Caco-2 (cell line): Measurements from ENCODE around the gene FARP1. TPM values are rescaled to one million over a fixed set of nuclear protein-coding genes. Genes with fewer than 3 reads are reported as not detected.

ENCODE experiments used
- BruUV-seq: library from RNA; stranded (reverse); fragments of 400-500 nt; replicated peaks from 2 replicates; lab custom pipeline; 2021; lab: Mats Ljungman, UMichigan
- CTCF ChIA-PET: fragments of 300-600 bp; sonication (Branson Sonifier 250); formaldehyde crosslinking; loops from one replicate; lab custom pipeline; 2022; ENCODE audit warnings: antibody characterized with exemption; lab: Charles Lee
- POLR2A ChIA-PET: fragments of 300-600 bp; sonication (Branson Sonifier 250); formaldehyde crosslinking; loops from one replicate; lab custom pipeline; 2022; ENCODE audit warnings: antibody characterized with exemption; lab: Charles Lee
- DNase-seq, 2 experiments: peaks; one replicate each; pipeline versions ENCODE4 v3.0.0 to v3.0.0-alpha.2; 2020 to 2022
- H3K27me3 ChIP-seq: replicated peaks from 2 replicates; pipeline ENCODE4 v1.6.0; 2011; ENCODE audit warnings: low read length; ENCODE audit not compliant: control insufficient read depth, insufficient read depth
- H3K36me3 ChIP-seq: 2 replicates; pipeline ENCODE4 v1.5.1; 2011; ENCODE audit warnings: low read length; ENCODE audit not compliant: control insufficient read depth, insufficient read depth
- H3K4me1 ChIP-seq: fragments of 250-450 bp; sonication (Bioruptor Pico); 2 replicates; pipeline ENCODE4 v1.5.1; 2020; ENCODE audit warnings: mild to moderate bottlenecking
- H3K4me3 ChIP-seq: 2 replicates; pipeline ENCODE4 v1.5.1; 2011; ENCODE audit warnings: low read depth, mild to moderate bottlenecking, control low read depth, low read length
- H3K9me3 ChIP-seq: fragments of 250-450 bp; sonication (Bioruptor Pico); 2 replicates; pipeline ENCODE4 v1.5.1; 2020; ENCODE audit warnings: mild to moderate bottlenecking, moderate library complexity
- H3K27ac Mint-ChIP-seq: one replicate; pipeline ENCODE4 v1.8.0; 2022; ENCODE audit warnings: mixed read lengths; ENCODE audit not compliant: unreplicated experiment
- H3K27me3 Mint-ChIP-seq: one replicate; pipeline ENCODE4 v1.8.0; 2022; ENCODE audit warnings: mixed read lengths; ENCODE audit not compliant: insufficient read depth, unreplicated experiment
- H3K36me3 Mint-ChIP-seq: one replicate; pipeline ENCODE4 v1.8.0; 2022; ENCODE audit warnings: mild to moderate bottlenecking, mixed read lengths; ENCODE audit not compliant: insufficient read depth, unreplicated experiment
- H3K4me1 Mint-ChIP-seq: one replicate; pipeline ENCODE4 v1.8.0; 2022; ENCODE audit warnings: low read depth, mixed read lengths; ENCODE audit not compliant: unreplicated experiment
- H3K4me3 Mint-ChIP-seq: one replicate; pipeline ENCODE4 v1.8.0; 2022; ENCODE audit warnings: mild to moderate bottlenecking, moderate library complexity, mixed read lengths; ENCODE audit not compliant: unreplicated experiment
- H3K9me3 Mint-ChIP-seq: one replicate; pipeline ENCODE4 v1.8.0; 2022; ENCODE audit warnings: mixed read lengths; ENCODE audit not compliant: unreplicated experiment
- intact Hi-C: fragments of 100-400 bp; cut with micrococcal nuclease; formaldehyde crosslinking; loops from one replicate; pipeline ENCODE4 v1.10.0; 2022; ENCODE audit not compliant: unreplicated experiment
- total RNA-seq: library from RNA; stranded (reverse); gene quantifications from 2 replicates; pipeline ENCODE4 v1.2.3, GENCODE V29; 2022
- TF ChIP-seq, protein P1 (sequence below), 2 experiments: fragments of 200-600 bp in 1 of 2; IDR thresholded peaks; 1 replicate in 1 of 2; 2 replicates in 1 of 2; pipeline versions ENCODE4 v1.5.1 to v1.8.0; 2011 to 2022; ENCODE audit warnings: antibody characterized with exemption in 1 of 2, control low read depth in 1 of 2, inconsistent platforms in 1 of 2, low read depth in 1 of 2, low read length in 1 of 2, mild to moderate bottlenecking in 1 of 2, moderate library complexity in 1 of 2; ENCODE audit not compliant: insufficient read depth in 1 of 2, severe bottlenecking in 1 of 2, unreplicated experiment in 1 of 2

Gene FARP1
- total RNA-seq, 1 experiment from 2014 or later = 189 TPM

GRCh38 chr13:98118865-98119264 is 24.0 kb upstream of the FARP1 start:
- H3K9me3 Mint-ChIP-seq = peaks cover 6% of the 10 kb centered on the region
- TF ChIP-seq, protein P1, sequence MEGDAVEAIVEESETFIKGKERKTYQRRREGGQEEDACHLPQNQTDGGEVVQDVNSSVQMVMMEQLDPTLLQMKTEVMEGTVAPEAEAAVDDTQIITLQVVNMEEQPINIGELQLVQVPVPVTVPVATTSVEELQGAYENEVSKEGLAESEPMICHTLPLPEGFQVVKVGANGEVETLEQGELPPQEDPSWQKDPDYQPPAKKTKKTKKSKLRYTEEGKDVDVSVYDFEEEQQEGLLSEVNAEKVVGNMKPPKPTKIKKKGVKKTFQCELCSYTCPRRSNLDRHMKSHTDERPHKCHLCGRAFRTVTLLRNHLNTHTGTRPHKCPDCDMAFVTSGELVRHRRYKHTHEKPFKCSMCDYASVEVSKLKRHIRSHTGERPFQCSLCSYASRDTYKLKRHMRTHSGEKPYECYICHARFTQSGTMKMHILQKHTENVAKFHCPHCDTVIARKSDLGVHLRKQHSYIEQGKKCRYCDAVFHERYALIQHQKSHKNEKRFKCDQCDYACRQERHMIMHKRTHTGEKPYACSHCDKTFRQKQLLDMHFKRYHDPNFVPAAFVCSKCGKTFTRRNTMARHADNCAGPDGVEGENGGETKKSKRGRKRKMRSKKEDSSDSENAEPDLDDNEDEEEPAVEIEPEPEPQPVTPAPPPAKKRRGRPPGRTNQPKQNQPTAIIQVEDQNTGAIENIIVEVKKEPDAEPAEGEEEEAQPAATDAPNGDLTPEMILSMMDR (IDR thresholded peaks at IDR 0.05; ENCODE audit: insufficient read depth in 1 of 2, low read depth in 1 of 2, low read length in 1 of 2, severe bottlenecking in 1 of 2, unreplicated experiment in 1 of 2) = no peak
- no peaks in the 10 kb centered on the region for H3K9me3 ChIP-seq
- H3K36me3 ChIP-seq = no peaks in the 10 kb centered on the region
- H3K4me3 Mint-ChIP-seq = no peak overlapping the region
- H3K27me3 ChIP-seq = no peaks in the 10 kb centered on the region
- no peak overlapping the region for H3K4me3 ChIP-seq
- POLR2A ChIA-PET = no interaction called here
- H3K4me1 Mint-ChIP-seq = peaks cover 6% of the 10 kb centered on the region
- H3K27ac Mint-ChIP-seq = no peak overlapping the region
- no TSS peak for BruUV-seq
- no peak for DNase-seq
- intact Hi-C loops = no loop called here
- no peaks in the 10 kb centered on the region for H3K27me3 Mint-ChIP-seq
- H3K4me1 ChIP-seq = peaks cover 7% of the 10 kb centered on the region
- CTCF ChIA-PET = no interaction called here
- H3K36me3 Mint-ChIP-seq = no peaks in the 10 kb centered on the region

DNA sequence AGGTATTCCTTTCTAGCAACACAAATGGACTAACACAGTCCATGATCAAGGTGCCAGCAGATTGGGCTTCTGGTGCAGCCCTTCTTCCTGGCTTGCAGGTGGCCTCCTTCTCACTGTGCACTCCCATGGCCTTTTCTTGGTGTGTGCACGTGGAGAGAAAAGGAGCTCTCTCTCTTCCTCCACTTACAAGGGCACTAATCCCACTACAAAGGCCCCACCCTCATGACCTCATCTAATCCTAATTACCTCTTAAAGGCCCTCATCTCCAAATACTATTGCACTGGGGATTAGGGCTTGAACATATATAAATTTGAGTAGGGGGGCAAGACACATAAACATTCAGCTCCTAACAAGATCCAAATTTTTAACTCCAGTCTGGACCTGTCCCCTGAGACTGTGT is 19.7 kb upstream of the FARP1 start:
- H3K4me1 Mint-ChIP-seq = no peaks in the 10 kb centered on the region
- intact Hi-C loops = no loop called here
- H3K4me1 ChIP-seq = peaks cover 5% of the 10 kb centered on the region
- H3K27ac Mint-ChIP-seq = no peak overlapping the region
- no peak overlapping the region for H3K4me3 Mint-ChIP-seq
- no peaks in the 10 kb centered on the region for H3K36me3 ChIP-seq
- H3K9me3 Mint-ChIP-seq = peaks cover 18% of the 10 kb centered on the region
- CTCF ChIA-PET = no interaction called here
- H3K36me3 Mint-ChIP-seq = no peaks in the 10 kb centered on the region
- POLR2A ChIA-PET = no interaction called here
- no TSS peak for BruUV-seq
- TF ChIP-seq, protein P1 (IDR thresholded peaks at IDR 0.05; ENCODE audit: insufficient read depth in 1 of 2, low read depth in 1 of 2, low read length in 1 of 2, severe bottlenecking in 1 of 2, unreplicated experiment in 1 of 2) = no peak
- H3K4me3 ChIP-seq = no peak overlapping the region
- no peaks in the 10 kb centered on the region for H3K9me3 ChIP-seq
- no peaks in the 10 kb centered on the region for H3K27me3 Mint-ChIP-seq
- no peak for DNase-seq
- no peaks in the 10 kb centered on the region for H3K27me3 ChIP-seq

DNA sequence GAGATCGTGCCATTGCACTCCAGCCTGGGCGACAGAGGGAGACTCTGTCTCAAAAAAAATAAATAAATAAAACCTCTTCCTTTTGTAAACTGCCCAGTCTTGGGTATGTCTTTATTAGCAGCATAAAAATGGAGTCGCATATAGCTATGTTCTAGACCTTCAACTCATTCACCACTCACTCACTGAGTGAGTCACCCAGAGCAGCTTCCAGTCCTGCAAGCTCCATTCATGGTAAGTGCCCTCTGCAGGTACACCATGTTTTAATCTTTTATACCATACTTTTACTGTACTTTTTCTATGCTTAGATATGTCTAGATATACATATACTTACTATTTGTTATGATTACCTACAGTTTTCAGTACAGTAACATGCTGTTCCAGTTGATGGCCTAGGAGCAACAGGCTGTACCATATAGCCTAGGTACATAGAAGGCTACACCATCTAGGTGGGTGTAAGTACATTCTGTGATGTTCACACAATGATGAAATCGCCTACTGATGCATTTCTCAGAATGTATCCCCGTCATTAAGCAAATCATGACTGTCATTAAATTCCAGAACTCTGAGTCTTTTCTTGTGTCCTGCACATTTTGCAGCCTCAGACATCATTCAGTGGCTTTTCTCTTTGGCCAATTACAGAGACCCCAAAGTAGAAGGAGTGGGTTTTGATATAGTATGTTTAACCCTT is 13.7 kb upstream of the FARP1 start:
- H3K4me1 Mint-ChIP-seq = peaks cover 14% of the 10 kb centered on the region
- no TSS peak for BruUV-seq
- no peaks in the 10 kb centered on the region for H3K27me3 ChIP-seq
- H3K9me3 ChIP-seq = no peaks in the 10 kb centered on the region; the same call in 1 of the 2 replicates
- H3K4me1 ChIP-seq = peaks cover 15% of the 10 kb centered on the region
- ChIA-PET POLR2A (no interaction called here), CTCF (no interaction called here)
- TF ChIP-seq, protein P1 (IDR thresholded peaks at IDR 0.05; ENCODE audit: insufficient read depth in 1 of 2, low read depth in 1 of 2, low read length in 1 of 2, severe bottlenecking in 1 of 2, unreplicated experiment in 1 of 2) = no peak
- no peaks in the 10 kb centered on the region for H3K36me3 ChIP-seq
- peaks cover 15% of the 10 kb centered on the region for H3K9me3 Mint-ChIP-seq
- intact Hi-C loops = no loop called here
- H3K36me3 Mint-ChIP-seq = no peaks in the 10 kb centered on the region
- DNase-seq = no peak
- H3K4me3 ChIP-seq = no peak overlapping the region
- H3K27ac Mint-ChIP-seq = no peak overlapping the region
- H3K4me3 Mint-ChIP-seq = no peak overlapping the region
- peaks cover 6% of the 10 kb centered on the region for H3K27me3 Mint-ChIP-seq
